Measurements from ENCODE around the gene ELL3. TPM values are rescaled to one million over a fixed set of nuclear protein-coding genes. Genes with fewer than 3 reads are reported as not detected.

ELL3 gene
- polyA plus RNA-seq, 1 donor (not counting 4 experiments of a cell fraction or from before 2014, with no cell fraction given), result 17.9 TPM

- Histone ChIP-seq H2AFZ (ENCODE audit: control insufficient read depth, low read length) (no peak overlapping the region), H3K36me3 (ENCODE audit: control insufficient read depth in 2 of 2, extremely low read depth in 1 of 2, insufficient read depth in 2 of 2, low read length in 2 of 2) (peaks cover 16 to 35% of the 10 kb centered on the region in 2 experiments)
- dilution Hi-C loops (cut with MboI; ENCODE audit: extremely low pct_ligation_motif_present, low sequenced_read_pairs), result no loop called here
Measured at GRCh38 chr15:43799209-43799944, 22.6 kb upstream of the ELL3 start.

GRCh38 chr15:43796566-43796965 lies 19.8 kb upstream of the ELL3 start:
- H3K27ac ChIP-seq (ENCODE audit: control insufficient read depth, insufficient read depth, low read length), result no peak overlapping the region
- H3K4me1 ChIP-seq (ENCODE audit: control insufficient read depth, extremely low read depth, insufficient read depth, low read length), result peaks cover 19% of the 10 kb centered on the region
- no peak for DNase-seq (ENCODE audit: low read depth, low spot score)
- TF ChIP-seq, protein P1, sequence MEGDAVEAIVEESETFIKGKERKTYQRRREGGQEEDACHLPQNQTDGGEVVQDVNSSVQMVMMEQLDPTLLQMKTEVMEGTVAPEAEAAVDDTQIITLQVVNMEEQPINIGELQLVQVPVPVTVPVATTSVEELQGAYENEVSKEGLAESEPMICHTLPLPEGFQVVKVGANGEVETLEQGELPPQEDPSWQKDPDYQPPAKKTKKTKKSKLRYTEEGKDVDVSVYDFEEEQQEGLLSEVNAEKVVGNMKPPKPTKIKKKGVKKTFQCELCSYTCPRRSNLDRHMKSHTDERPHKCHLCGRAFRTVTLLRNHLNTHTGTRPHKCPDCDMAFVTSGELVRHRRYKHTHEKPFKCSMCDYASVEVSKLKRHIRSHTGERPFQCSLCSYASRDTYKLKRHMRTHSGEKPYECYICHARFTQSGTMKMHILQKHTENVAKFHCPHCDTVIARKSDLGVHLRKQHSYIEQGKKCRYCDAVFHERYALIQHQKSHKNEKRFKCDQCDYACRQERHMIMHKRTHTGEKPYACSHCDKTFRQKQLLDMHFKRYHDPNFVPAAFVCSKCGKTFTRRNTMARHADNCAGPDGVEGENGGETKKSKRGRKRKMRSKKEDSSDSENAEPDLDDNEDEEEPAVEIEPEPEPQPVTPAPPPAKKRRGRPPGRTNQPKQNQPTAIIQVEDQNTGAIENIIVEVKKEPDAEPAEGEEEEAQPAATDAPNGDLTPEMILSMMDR (optimal IDR thresholded peaks at IDR 0.05 in 1 of 3, IDR thresholded peaks at IDR 0.05 in 1 of 3, conservative IDR thresholded peaks at IDR 0.05 in 1 of 3; ENCODE audit: extremely low read depth in 1 of 3, insufficient read depth in 2 of 3, low read length in 3 of 3), result no peak
- no peak for TF ChIP-seq EZH2 (IDR thresholded peaks at IDR 0.05; ENCODE audit: low read length)
- H3K9me1 ChIP-seq (ENCODE audit: control insufficient read depth, extremely low read depth, insufficient read depth, low read length), result no peaks in the 10 kb centered on the region
- H3K4me2 ChIP-seq (ENCODE audit: control insufficient read depth, extremely low read depth, insufficient read depth, low read depth, low read length), result no peak overlapping the region
- no peak for FAIRE-seq
- no peaks in the 10 kb centered on the region for H3K27me3 ChIP-seq (ENCODE audit: control insufficient read depth, extremely low read depth, insufficient read depth, low read length)
- H3K9me3 ChIP-seq (ENCODE audit: control insufficient read depth, low read depth, low read length), result no peaks in the 10 kb centered on the region
- H4K20me1 ChIP-seq (ENCODE audit: control insufficient read depth, extremely low read depth, insufficient read depth, low read length), result no peaks in the 10 kb centered on the region
- dilution Hi-C loops (cut with MboI; ENCODE audit: extremely low pct_ligation_motif_present, low sequenced_read_pairs), result no loop called here
- H2AFZ ChIP-seq (ENCODE audit: control insufficient read depth, low read length), result no peak overlapping the region
- peaks cover 24 to 37% of the 10 kb centered on the region in 2 experiments for H3K36me3 ChIP-seq (ENCODE audit: control insufficient read depth in 2 of 2, extremely low read depth in 1 of 2, insufficient read depth in 2 of 2, low read length in 2 of 2)
- no peak overlapping the region for H3K4me3 ChIP-seq (ENCODE audit: control insufficient read depth in 2 of 3, extremely low read depth in 1 of 3, insufficient read depth in 2 of 3, low read depth in 1 of 3, low read length in 3 of 3)
- H3K79me2 ChIP-seq (ENCODE audit: control insufficient read depth, insufficient read depth, low read length), result peaks cover 44% of the 10 kb centered on the region
- no peak overlapping the region for H3K9ac ChIP-seq (ENCODE audit: control insufficient read depth, extremely low read depth, insufficient read depth, low read length)

More at GRCh38 chr15:43799209-43799944, 22.6 kb upstream of the ELL3 start:
- H3K4me2 ChIP-seq (ENCODE audit: control insufficient read depth, extremely low read depth, insufficient read depth, low read depth, low read length), result no peak overlapping the region
- H3K27me3 ChIP-seq (ENCODE audit: control insufficient read depth, extremely low read depth, insufficient read depth, low read length), result no peaks in the 10 kb centered on the region
- FAIRE-seq, result no peak
- no peak overlapping the region for H3K27ac ChIP-seq (ENCODE audit: control insufficient read depth, insufficient read depth, low read length)
- H3K4me3 ChIP-seq (ENCODE audit: control insufficient read depth in 2 of 3, extremely low read depth in 1 of 3, insufficient read depth in 2 of 3, low read depth in 1 of 3, low read length in 3 of 3), result no peak overlapping the region
- H3K4me1 ChIP-seq (ENCODE audit: control insufficient read depth, extremely low read depth, insufficient read depth, low read length), result peaks cover 5% of the 10 kb centered on the region
- no peak for DNase-seq (ENCODE audit: low read depth, low spot score)
- no peaks in the 10 kb centered on the region for H4K20me1 ChIP-seq (ENCODE audit: control insufficient read depth, extremely low read depth, insufficient read depth, low read length)
- H3K79me2 ChIP-seq (ENCODE audit: control insufficient read depth, insufficient read depth, low read length), result peaks cover 22% of the 10 kb centered on the region
- H3K9me1 ChIP-seq (ENCODE audit: control insufficient read depth, extremely low read depth, insufficient read depth, low read length), result no peaks in the 10 kb centered on the region
- H3K9ac ChIP-seq (ENCODE audit: control insufficient read depth, extremely low read depth, insufficient read depth, low read length), result no peak overlapping the region
- no peak for TF ChIP-seq EZH2 (IDR thresholded peaks at IDR 0.05; ENCODE audit: low read length)
- TF ChIP-seq, protein P1 (optimal IDR thresholded peaks at IDR 0.05 in 1 of 3, IDR thresholded peaks at IDR 0.05 in 1 of 3, conservative IDR thresholded peaks at IDR 0.05 in 1 of 3; ENCODE audit: extremely low read depth in 1 of 3, insufficient read depth in 2 of 3, low read length in 3 of 3), result no peak
- H3K9me3 ChIP-seq (ENCODE audit: control insufficient read depth, low read depth, low read length), result no peaks in the 10 kb centered on the region
